Esophagus squamous epithelium (tissue), 5 donors: ENCODE measurements around the gene S1PR3. TPM values are rescaled to one million over a fixed set of nuclear protein-coding genes. Genes with fewer than 3 reads are reported as not detected.
A peak's percentile ranks its signal among the peaks of the same experiment; 100 is the strongest.

ENCODE experiments used
- DNase-seq: peaks from one replicate; lab custom pipeline; 2025; lab: John Stamatoyannopoulos, UW
- H3K27ac ChIP-seq, 4 donors: fragments of 200-600 bp; sonication (generic); one replicate each; pipeline ENCODE4 v1.5.1; 2016 to 2019; ENCODE audit warnings: mild to moderate bottlenecking in 1 of 4
- H3K27me3 ChIP-seq, 4 donors: fragments of 200-600 bp; sonication (generic); 1 replicate in 3 of 4; 2 replicates in 1 of 4; pipeline versions ENCODE4 v1.5.1 to v1.6.0; 2017 to 2021; ENCODE audit warnings: antibody characterized with exemption in 1 of 4
- H3K36me3 ChIP-seq, 3 donors: fragments of 200-600 bp; sonication (generic); one replicate each; pipeline ENCODE4 v1.5.1; 2016 to 2019
- H3K4me1 ChIP-seq, 3 donors: fragments of 200-600 bp; sonication (generic); one replicate each; pipeline ENCODE4 v1.5.1; 2017 to 2019
- H3K4me3 ChIP-seq, 4 donors: fragments of 200-600 bp; sonication (generic); 1 replicate in 3 of 4; 2 replicates in 1 of 4; pipeline ENCODE4 v1.5.1; 2016 to 2019; ENCODE audit warnings: mild to moderate bottlenecking in 2 of 4, moderate library complexity in 1 of 4
- H3K9me3 ChIP-seq, 3 donors: fragments of 200-600 bp; sonication (generic); one replicate each; pipeline ENCODE4 v1.5.1; 2016 to 2019
- CTCF ChIP-seq, 6 experiments: fragments of 450-650 bp in 4 of 6; fragments of 200-600 bp in 2 of 6; sonication (generic) in 2 of 6; IDR thresholded peaks; one replicate each; pipeline ENCODE4 v1.5.1; 2016 to 2019; ENCODE audit warnings: antibody characterized with exemption in 6 of 6, mild to moderate bottlenecking in 4 of 6, moderate library complexity in 4 of 6
- POLR2A ChIP-seq, 4 donors: fragments of 450-650 bp; IDR thresholded peaks; one replicate each; pipeline ENCODE4 v1.6.1; 2017; ENCODE audit warnings: antibody characterized with exemption in 4 of 4, mild to moderate bottlenecking in 4 of 4, moderate library complexity in 3 of 4
- WGBS, 2 donors: methylation state at CpG; one replicate each; pipeline ENCODE4 v1.1.5; 2018; 5-methylcytosine and 5-hydroxymethylcytosine counted together
- intact Hi-C: fragments of 100-400 bp; cut with DNase I; formaldehyde crosslinking; loops from one replicate; pipeline ENCODE4 v1.15.0; 2022
- total RNA-seq, 4 donors: library from RNA; depleted of rRNA; stranded (reverse); fragments of >200 nt; gene quantifications; one replicate each; pipeline ENCODE4 v1.1.0, GENCODE V29; 2016
- donor health status: DM: yes; HTN: yes; CAD: no.

S1PR3 gene
- total RNA-seq, 4 donors from 2014 or later, result 1.3 to 14.3 (median 6.8) TPM

GRCh38 chr9:89039104-89039465 lies 47.8 kb downstream of the S1PR3 start:
- WGBS, 2 donors, result 81 to 86% methylated on average over 4 of the region's 4 CpGs
- peaks cover 0 to 16% (median 0%) of the 10 kb centered on the region in 3 donors for H3K4me1 ChIP-seq
- H3K36me3 ChIP-seq, result no peaks in the 10 kb centered on the region
- TF ChIP-seq POLR2A (IDR thresholded peaks at IDR 0.05), result no peak
- no peak for TF ChIP-seq CTCF (IDR thresholded peaks at IDR 0.05)
- intact Hi-C loops, result no loop called here
- no peaks in the 10 kb centered on the region for H3K9me3 ChIP-seq
- peak overlapping the region in 2 of 4 donors; percentile 45 to 56 for H3K27ac ChIP-seq
- DNase-seq, result no peak
- no peaks in the 10 kb centered on the region for H3K27me3 ChIP-seq
- H3K4me3 ChIP-seq, result no peak overlapping the region

- no peaks in the 10 kb centered on the region for H3K9me3 ChIP-seq
- no peak overlapping the region for H3K27ac ChIP-seq
- TF ChIP-seq POLR2A (IDR thresholded peaks at IDR 0.05), result no peak
- no peak for TF ChIP-seq CTCF (IDR thresholded peaks at IDR 0.05)
- peaks cover 0 to 16% (median 0%) of the 10 kb centered on the region in 3 donors for H3K4me1 ChIP-seq
- DNase-seq, result no peak
- H3K36me3 ChIP-seq, result no peaks in the 10 kb centered on the region
- 95 to 97% methylated on average over 2 of the region's 2 CpGs for WGBS, 2 donors
- no peak overlapping the region for H3K4me3 ChIP-seq
- intact Hi-C loops, result no loop called here
- H3K27me3 ChIP-seq, result no peaks in the 10 kb centered on the region
These were observed 48.4 kb downstream of the S1PR3 start for GRCh38 chr9:89039664-89040063.

- H3K4me3 ChIP-seq, result no peak overlapping the region
- H3K36me3 ChIP-seq, result no peaks in the 10 kb centered on the region
- intact Hi-C loops, result no loop called here
- H3K27me3 ChIP-seq, result no peaks in the 10 kb centered on the region
- TF ChIP-seq POLR2A (IDR thresholded peaks at IDR 0.05), result no peak
- H3K4me1 ChIP-seq, result peaks cover 0 to 11% (median 0%) of the 10 kb centered on the region in 3 donors
- H3K9me3 ChIP-seq, result no peaks in the 10 kb centered on the region
- 80 to 94% methylated on average over 9 of the region's 9 CpGs for WGBS, 2 donors
- no peak overlapping the region for H3K27ac ChIP-seq
- DNase-seq, result no peak
These were observed 51.7 kb downstream of the S1PR3 start for GRCh38 chr9:89042984-89043383.

GRCh38 chr9:89044104-89044503 lies 52.8 kb downstream of the S1PR3 start:
- intact Hi-C loops, result no loop called here
- Histone ChIP-seq H3K36me3 (no peaks in the 10 kb centered on the region), H3K27me3 (no peaks in the 10 kb centered on the region), H3K27ac (no peak overlapping the region), H3K4me1 (peaks cover 0 to 1% (median 0%) of the 10 kb centered on the region in 3 donors), H3K9me3 (no peaks in the 10 kb centered on the region), H3K4me3 (no peak overlapping the region)
- TF ChIP-seq CTCF (IDR thresholded peaks at IDR 0.05) (no peak), POLR2A (IDR thresholded peaks at IDR 0.05) (no peak)
- DNase-seq, result no peak
- 86 to 97% methylated on average over 2 of the region's 2 CpGs for WGBS, 2 donors

- WGBS, 2 donors, result 67 to 80% methylated on average over 4 of the region's 4 CpGs
- Histone ChIP-seq H3K4me1 (no peaks in the 10 kb centered on the region), H3K27ac (no peak overlapping the region), H3K36me3 (no peaks in the 10 kb centered on the region), H3K27me3 (no peaks in the 10 kb centered on the region), H3K4me3 (no peak overlapping the region), H3K9me3 (no peaks in the 10 kb centered on the region)
- TF ChIP-seq CTCF (IDR thresholded peaks at IDR 0.05) (no peak), POLR2A (IDR thresholded peaks at IDR 0.05) (no peak)
- intact Hi-C loops, result no loop called here
- no peak for DNase-seq
These were observed 53.6 kb downstream of the S1PR3 start for GRCh38 chr9:89044881-89045280.

- no peak for DNase-seq
- intact Hi-C loops, result no loop called here
- no peaks in the 10 kb centered on the region for H3K9me3 ChIP-seq
- no peak overlapping the region for H3K27ac ChIP-seq
- 46 to 48% methylated on average over 2 of the region's 2 CpGs for WGBS, 2 donors
- no peaks in the 10 kb centered on the region for H3K4me1 ChIP-seq
- H3K27me3 ChIP-seq, result no peaks in the 10 kb centered on the region
- TF ChIP-seq POLR2A (IDR thresholded peaks at IDR 0.05), result no peak
- no peak for TF ChIP-seq CTCF (IDR thresholded peaks at IDR 0.05)
- H3K36me3 ChIP-seq, result no peaks in the 10 kb centered on the region
- no peak overlapping the region for H3K4me3 ChIP-seq
These were observed 55.6 kb downstream of the S1PR3 start for GRCh38 chr9:89046832-89047231.
